Kidney tubule cell (primary cell): ENCODE results near the gene SPTLC2.
A peak's percentile ranks its signal among the peaks of the same experiment; 100 is the strongest.

Source experiments
- DNase-seq: peaks from one replicate; pipeline ENCODE4 v3.0.0-alpha.2; 2018; ENCODE audit warnings: low spot score

Gene SPTLC2

DNA sequence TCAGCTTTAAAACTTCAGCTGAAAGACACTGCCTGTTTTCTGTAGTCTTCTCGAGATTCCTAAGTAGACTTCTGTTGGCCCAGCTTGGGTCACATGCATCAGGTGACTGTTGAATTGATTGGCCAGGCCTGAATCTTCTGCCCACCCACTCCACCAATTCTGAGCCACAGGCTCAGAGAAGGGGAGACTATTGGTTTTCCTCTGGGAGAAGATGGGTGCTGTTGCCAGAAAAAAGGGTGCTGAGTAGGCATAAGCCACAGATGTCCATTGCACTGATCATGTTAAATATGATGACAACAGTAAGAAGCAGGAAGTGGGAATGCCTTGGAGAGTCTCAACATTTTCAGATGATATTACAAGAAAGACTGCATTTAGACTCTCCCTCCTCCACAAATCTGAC lies 6.8 kb upstream of the SPTLC2 start:
- DNase-seq = no peak

DNA sequence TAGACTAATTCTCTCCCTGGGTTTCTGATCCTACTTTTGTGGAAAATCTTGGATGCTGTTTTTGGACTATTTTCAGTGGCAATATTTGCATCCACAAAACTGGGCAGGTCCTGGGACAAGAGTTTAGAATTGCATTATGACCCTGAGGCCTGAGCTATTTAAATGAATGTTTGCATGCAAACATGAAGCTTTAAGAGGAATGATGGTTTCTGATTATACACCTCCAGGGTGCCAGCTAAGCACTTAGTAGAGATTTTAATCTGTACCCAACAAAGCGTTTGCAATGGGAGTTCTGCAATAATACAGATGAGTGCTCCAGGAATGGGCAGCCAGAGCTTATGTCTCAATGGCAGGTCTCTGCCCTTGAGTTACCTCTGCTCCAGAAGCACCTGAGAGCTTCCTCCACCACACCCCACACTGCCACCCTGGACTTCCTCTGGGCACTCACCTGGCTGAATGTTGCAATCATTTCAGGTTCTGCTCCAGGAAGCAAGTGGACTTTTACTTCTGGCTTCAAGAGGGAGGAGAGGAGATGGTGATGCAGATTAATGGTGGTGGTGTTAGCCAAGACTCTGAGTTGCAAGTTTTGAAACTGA lies 6.0 kb upstream of the SPTLC2 start:
- peak; percentile 52 for DNase-seq

DNA sequence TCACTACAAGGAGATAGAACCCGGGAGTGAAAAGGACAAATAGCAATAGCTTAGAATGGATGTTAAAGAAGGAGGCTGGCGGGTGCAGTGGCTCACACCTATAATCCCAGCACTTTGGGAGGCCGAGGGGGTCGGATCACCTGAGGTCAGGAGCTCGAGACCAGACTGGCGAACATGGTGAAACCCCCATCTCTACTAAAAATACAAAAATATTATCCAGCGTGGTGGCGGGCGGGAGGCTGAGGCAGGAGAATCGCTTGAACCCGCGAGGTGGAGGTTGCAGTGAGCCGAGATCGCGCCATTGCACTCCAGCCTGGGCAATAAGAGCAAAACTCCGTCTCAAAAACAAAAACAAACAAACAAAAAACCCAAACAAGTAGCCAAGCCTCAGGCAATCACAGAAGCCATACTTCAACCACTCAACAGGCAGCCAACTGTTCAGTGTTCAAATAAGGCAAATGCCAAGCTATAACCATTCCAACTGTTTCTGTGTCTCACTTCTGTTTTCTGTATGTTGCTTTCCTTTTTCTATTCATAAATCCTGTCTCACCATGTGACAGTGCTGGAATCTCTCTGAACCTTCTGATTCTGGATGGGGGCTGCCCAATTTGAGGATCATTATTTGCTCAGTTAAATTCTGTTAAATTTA lies 3.9 kb upstream of the SPTLC2 start:
- DNase-seq = no peak

DNA sequence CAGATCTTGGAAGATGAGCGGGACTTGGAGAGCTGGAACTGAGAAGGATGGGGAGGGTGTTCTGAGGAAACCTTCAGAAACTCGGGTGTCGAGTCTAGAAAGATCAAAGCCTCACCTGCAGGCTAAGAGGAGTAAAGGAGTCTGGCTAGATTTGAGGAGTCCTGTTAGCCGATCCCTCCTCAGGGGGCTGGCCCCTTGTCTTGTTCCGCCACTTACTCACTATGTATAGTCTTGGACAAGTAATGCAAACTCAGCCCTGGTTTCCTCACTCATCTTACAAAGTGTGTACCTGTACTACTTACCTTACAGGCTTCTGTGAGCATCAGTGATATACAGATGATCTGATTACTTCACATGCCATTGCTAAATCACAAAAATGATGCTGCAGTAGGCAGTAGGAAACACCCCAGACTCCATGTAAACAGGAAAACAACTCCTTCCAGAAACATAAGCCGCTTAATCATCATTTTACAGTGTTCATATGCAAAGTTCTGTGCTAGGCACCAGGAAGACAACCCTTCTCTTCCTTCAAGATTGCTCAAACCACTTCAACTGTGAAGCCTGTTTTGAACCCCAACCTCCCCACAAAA lies 2.0 kb upstream of the SPTLC2 start:
- no peak for DNase-seq

DNA sequence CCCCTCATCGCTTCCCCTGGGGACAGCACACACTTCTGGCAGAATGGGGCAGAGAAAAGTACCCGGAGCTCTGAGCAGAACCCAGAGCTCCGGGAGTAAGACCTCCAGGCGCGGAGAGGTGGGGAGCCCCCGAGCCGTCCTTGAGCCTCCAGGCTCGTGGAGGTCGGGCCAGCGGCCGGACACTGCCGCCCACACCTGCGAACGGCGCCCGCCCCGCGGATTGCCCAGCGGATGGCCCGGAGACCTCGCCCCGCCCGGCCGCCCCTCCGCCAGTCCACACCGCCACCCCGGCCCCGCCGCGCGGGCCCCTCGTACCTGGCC lies 344 bp downstream of the SPTLC2 start:
- DNase-seq = no peak

DNA sequence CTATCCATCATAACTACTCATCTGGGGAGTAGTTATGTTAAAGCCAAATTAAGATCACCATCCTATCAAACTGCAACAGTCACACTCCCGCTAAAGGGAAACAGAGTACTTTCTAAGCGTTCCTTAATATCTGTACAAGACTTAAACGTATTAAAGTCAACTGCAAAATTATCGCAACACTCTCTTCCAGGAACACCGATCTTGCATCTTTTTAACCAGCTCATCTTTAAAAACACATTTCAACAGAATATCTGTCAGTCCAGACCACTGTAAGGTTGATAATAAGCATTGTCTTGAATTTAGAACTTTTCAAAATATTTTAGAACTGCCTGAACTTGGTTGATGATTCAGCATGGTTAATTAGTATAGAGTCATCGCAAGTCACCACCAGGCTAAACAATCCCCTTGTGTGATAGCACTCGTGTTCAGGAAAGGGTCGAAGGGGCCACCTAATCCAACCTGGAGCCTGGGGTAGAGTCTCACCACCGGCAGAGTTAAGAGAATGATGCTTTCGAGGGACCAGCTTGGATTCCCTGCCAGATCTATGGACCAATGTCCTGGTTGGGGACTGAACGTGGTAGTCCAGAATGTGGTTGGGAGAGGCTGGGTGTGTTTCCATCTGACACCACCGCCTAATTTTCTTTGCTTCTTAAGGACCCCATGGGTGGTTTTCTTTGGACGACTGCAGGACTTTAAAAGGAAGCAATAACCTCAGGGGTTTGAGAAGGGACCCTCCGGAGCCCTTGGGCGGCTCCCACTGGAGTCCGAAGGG lies 890 bp downstream of the SPTLC2 start:
- DNase-seq = peak; percentile 61

DNA sequence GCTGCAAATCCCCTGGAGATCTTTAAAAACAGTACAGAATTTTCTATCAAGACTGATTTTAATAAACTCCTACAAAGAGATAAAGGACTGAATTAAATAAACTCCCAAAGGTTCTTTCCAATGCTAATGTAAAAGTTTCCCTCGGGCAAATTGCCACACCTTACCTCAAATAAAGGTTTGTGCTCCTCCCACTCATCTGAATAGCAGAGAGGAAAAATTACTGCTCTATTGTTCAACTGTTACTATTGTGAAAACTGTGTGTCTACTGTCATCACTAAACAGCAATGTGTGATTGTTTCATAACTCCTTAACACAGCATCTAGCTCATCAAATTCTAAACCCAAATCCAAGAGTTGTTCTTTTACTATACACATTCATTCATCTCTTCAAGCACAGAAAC lies 3.2 kb downstream of the SPTLC2 start:
- peak; percentile 24 for DNase-seq

DNA sequence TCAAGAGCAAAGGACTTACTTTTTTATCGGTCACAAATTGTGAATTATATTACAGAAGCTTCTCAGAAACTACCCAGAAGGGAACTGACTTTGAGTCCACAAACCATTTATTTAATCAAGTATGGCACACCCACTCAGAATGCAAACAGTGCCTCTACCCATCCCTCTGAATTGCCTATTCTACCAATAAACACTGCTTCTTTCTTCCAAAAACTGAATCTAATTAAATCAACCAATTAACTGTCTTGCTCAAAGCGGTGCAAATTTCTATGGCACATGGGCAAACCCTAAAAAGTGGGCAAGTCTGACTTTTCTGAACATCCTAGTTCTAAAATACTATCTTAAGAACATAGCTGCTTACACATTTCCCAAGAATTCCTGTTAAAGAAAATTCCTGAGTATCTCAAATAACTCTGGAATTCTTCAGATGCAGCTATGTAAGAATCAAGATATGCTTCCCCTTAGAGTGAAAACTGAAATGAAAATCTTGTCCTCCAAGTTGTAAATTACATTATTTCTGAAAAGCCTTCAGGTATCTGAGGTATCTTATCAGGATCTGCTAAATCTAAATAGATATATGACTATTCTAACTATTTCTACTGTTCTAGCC lies 4.3 kb downstream of the SPTLC2 start:
- DNase-seq = peak; percentile 63

DNA sequence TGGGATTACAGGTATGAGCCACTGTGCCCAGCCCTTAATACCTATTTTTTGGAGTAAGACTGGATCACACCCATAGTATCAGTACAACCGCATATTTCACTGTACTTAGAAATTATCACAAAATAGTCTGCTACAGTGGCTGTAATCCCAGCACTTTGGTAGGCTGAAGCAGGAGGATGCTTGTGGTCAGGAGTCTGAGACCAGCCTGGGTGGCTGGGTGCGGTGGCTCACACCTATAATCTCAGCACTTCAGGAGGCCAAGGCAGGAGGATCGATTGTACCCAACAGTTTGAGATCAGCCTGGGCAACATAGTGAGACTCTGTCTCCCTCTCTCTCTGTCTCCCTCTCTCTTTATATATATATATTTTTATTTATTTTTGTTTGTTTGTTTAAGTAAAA lies 5.9 kb downstream of the SPTLC2 start:
- no peak for DNase-seq

DNA sequence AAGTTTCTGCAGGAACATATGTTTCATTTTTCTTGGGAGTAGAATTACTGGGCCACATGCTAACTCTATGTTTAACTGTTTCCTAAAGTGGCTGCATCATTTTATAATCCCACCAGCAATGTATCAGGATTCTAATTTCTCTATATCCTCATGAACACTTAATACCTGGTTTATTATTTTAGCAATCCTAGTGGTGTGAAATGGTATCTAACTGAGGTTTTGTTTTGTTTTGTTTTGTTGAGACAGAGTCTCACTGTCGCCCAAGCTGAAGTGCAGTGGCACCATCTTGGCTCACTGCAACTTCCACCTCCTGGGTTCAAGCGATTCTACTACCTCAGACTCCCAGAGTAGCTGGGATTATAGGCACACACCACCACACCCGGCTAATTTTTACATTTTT lies 6.5 kb downstream of the SPTLC2 start:
- no peak for DNase-seq

DNA sequence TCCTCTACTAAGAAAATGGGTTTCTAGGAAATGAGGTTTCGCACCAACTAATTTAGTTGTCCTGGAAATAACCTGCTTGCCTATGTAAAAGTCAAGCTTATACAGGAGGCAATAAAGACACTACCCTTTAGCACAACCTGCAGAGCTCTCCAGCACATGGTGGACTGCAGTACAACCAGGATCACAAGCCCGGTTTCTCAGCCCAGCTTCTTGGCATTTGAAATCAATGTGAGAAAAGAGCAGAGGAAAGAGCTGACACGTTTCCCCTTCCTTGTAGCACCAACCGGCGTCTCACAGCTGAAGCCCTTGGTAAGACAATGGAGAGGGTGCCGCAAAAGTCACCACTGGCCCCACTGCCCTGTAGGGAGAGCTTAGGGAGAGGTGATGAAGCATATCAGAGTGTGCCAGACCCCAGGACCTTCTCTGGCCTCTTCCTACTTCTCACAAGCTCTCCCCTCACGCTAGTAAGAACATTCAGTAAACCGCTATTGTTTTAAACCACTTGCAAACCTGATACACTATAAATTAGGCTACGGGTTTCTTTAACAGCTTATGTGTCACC lies 8.6 kb downstream of the SPTLC2 start:
- DNase-seq = no peak

DNA sequence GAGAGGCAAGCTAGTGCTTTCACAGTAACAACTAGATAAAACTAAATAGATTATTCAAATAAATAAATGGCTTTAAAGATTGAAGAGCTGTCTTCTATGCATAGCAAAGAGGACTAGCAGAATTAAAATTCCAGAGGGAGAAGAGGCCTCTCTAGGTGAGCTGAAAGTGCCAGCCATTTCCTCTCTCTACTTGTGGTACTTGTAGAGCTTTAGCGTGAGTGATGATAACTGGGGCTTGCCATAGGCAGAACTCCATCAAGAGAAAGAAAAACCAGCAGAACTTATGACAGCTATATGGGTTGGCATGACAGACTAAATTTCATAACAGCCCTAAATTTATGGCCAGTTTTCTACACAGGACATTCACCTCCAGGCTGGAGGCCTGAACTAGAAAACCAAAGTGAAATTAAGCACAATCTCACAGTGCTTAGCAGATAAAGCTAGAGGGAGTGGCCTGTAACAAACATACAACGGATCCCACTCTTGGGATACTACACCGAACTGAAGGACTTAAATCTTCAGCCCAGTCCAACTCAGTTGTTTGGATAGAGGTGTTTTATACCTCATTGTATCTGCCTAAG lies 11.0 kb downstream of the SPTLC2 start:
- no peak for DNase-seq

DNA sequence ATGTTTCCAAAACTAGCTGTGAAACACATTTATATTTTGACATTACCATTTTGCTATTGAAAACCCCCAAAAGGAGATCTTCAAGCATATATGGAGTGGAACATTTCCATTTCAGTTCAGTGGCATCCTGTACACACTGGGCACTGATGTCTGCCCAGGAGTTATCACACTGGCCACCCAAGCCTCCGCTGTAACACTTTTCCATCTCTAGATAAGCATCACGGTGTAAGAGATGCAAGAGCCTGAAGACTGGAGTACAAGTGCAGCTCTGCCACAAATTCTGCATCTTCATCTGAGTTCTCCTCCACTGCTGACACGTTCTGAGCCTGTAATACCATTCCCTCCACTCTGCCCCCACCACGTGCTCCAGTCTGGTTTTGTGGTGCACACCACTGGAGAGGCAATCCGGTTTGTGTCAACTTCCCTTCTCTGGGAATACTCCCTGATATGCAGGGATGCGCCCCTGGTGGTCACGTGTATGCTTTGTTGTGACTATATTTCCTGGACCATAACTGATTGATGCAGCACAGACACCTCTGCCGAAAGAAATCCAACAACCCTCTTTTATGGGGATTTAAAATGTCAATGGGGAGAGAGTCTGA lies 12.7 kb downstream of the SPTLC2 start:
- peak; percentile 69 for DNase-seq

DNA sequence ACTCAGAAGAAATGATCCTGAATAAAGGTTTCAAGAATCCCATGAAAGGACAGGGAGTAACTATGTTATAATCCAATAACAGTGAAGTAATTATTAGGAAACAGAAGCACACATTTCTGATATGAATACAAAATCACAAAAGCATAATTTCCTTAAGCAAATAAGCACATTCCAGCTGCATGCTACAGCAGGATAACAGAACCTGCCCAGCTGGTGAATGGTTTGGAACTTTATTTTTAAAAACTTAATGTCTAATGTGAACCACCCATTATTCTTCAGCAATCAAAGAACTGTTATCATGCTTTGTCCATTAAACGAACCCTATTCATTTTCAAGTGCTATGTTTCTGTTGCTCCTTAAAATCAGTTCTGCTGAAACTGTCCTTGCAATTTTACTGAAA lies 13.4 kb downstream of the SPTLC2 start:
- DNase-seq = no peak

DNA sequence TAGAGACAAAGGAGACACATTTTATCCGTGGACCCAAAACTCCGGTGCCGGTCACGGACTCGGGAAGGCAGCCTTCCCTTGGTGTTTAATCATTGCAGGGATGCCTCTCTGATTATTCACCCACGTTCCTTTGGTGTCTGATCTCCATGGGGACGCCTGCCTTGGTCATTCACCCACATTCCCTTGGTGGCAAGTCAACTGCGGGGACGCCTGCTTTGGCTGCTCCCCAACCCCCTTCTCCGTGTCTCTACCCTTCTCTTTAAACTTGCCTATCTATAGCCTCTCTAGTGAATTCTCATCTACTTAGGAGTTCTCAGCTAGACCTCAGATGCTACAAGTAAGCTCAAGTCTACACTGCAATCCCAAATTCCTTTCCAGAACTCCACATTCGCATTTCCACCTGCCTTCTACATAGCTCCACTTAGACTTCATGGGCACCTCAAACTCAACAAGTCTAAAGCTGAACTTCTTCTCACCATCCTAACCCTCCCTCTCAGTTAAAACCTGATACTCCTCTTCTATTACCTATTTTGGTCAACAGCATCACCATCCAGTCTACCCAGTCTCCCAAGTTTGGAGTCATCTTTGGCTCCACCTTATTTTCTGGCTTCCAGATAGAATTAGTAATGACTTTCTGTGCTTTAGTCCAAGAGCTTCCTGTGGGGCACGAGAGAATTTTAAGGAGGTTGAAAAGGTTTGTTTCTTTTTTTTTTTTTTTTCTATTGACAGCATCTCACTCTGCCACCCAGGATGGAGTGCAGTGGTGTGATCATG lies 14.4 kb downstream of the SPTLC2 start:
- DNase-seq = peak; percentile 75

DNA sequence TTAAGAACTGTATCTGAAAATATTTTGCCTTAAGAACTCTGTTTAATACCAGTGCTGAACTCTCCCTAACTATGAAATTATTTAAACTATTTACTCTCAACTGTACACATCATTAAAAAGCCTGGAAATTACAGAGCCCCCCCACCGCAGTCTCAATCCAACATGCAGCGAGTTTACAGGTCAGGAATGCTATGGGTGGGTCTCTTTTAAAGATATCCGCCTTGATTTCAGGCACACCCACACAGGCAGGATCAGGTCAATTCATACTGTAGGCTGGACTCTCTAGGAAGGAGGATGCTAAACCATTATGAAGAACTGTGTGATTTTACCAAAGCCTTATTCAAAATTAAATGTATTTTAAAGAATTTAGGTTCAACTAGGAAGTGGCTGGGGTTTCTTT lies 16.5 kb downstream of the SPTLC2 start:
- DNase-seq = peak; percentile 34

DNA sequence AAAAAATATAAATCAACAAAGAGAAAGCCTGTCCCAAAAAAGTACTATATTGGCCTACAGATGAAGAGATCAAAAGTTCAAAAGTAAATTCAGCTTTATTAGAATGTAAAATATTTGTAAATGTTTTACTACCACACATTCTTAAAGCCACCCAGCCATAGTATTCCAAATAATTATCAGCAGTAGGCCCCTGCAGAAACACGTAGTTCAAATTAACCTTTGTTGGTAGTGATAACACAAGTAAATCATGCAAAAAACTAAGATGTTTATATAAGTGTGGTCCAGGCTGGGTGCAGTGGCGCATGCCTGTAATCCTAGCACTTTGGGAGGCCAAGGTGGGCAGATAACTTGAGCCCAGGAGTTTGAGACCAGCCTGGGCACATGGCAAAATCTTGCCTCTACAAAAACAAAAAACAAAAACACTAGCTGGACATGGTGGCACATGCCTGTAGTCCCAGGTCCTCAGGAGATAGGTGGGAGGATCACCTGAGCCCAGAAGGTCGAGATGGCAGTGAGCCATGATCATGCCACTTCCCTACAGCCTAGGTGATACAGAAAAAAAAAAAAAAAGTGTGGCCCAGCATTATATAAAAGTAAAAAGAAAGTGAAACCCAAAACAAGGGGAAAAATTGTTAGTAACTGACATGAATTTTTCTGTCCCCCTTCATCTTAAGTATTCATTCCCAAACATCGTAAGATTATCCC lies 17.9 kb downstream of the SPTLC2 start:
- peak; percentile 90 for DNase-seq

DNA sequence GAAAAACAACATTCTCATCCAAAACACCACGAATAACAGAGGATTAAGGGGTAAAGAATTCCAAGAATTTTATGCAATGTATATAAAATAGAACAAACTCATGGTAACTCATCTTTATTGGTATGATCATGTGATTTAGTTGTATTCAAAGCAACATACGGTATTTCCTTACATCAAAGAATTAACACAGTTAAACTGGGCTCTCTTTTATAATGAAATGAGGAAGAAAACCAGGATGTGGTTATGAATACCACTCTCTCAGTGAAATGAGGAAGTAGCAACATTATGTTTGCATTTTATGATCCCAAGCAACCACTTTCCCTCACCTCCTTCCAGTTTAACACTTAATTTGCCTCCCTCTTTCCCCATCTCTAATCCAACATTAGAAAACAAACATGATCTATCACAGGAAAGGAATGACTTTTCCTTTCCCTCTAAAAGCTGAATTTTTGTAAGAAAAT lies 22.9 kb downstream of the SPTLC2 start:
- peak; percentile 81 for DNase-seq

DNA sequence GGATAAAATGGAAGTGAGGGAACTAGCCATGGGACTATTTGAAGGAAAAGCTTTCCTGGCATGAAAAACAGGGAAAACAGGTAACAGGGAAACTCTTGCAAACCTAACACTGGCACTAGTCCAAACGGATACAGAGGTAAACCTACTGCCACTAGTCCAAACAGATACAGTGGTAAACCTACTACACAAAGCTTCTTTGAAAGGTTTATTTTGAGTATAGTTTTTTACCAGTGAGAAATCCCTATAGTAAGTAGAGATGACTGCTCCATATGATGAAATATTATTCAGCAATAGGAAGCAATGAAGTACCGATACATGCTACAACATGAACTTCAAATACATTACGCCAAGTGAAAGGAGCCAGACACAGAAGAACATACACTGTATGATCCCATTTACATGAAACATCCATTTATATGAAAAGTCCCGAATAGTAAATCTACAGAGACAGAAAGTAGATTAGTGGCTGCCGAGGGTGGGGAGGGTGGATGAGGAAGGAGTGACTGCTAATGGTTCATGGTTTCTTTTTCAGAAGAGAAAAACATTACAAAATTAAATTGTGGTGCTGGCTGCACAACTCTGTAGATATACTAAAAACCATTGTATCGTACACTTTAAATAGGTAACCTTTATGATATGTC lies 25.5 kb downstream of the SPTLC2 start:
- peak; percentile 25 for DNase-seq

DNA sequence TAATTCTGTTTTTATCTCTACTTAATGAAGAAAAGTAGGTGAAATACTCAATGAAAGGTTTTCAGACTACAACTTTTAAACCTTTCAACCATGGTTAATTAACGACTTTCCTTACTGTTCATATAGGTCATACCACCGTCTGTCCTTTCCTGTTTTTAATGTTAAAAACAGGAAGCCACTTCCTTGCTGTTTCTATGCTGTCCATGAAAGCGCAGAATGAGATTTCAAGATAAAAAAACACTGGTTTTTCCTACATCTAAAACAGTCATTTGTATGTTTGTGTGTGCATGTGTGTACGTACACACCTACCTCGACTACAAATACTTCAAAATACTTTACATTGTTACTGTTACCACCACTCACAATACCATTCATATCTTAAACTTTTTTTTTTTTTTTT lies 27.3 kb downstream of the SPTLC2 start:
- DNase-seq = no peak
